GM19395 (cell line): ENCODE measurements around the gene PTBP1.
"Not testable (repeated sequence)": the region's sequence is repeated elsewhere in the genome, so short reads cannot be mapped to it uniquely, and the experiment has no call there.

ENCODE experiments used
- ATAC-seq: cut with Tn5 transposase; IDR thresholded peaks from one replicate; pipeline ENCODE4 v1.9.1; 2021; ENCODE audit warnings: mild to moderate bottlenecking, moderate library complexity; ENCODE audit not compliant: unreplicated experiment

PTBP1 gene

GRCh38 chr19:824885-825284 lies 27.6 kb downstream of the PTBP1 start:
- ATAC-seq = no peak

GRCh38 chr19:825897-826644 lies 28.8 kb downstream of the PTBP1 start:
- no peak for ATAC-seq

- no peak for ATAC-seq
Measured at GRCh38 chr19:827314-827709, 30.1 kb downstream of the PTBP1 start.

GRCh38 chr19:827710-828321 lies 30.6 kb downstream of the PTBP1 start, which contains the start of gene AZU1:
AZU1 (plus strand) TSS chr19:827837; CDS start chr19:827847, 10 bp downstream.
- no peak for ATAC-seq

GRCh38 chr19:829129-829758 lies 32.0 kb downstream of the PTBP1 start:
- no peak for ATAC-seq

- no peak for ATAC-seq
Measured at GRCh38 chr19:831407-832369, 34.4 kb downstream of the PTBP1 start.

- ATAC-seq = no peak
Measured at GRCh38 chr19:834216-834615, 37.0 kb downstream of the PTBP1 start.

GRCh38 chr19:835210-835810 lies 38.1 kb downstream of the PTBP1 start:
- no peak for ATAC-seq

GRCh38 chr19:840519-841206 lies 43.4 kb downstream of the PTBP1 start, which contains the start of gene PRTN3:
PRTN3 (plus strand) TSS chr19:840999; CDS start chr19:841009, 10 bp downstream.
- no peak for ATAC-seq

GRCh38 chr19:842802-843179 lies 45.5 kb downstream of the PTBP1 start:
- not testable (repeated sequence) for ATAC-seq

- ATAC-seq = no peak
Measured at GRCh38 chr19:843180-843835, 46.1 kb downstream of the PTBP1 start.

GRCh38 chr19:843836-844545 lies 46.7 kb downstream of the PTBP1 start:
- ATAC-seq = no peak

GRCh38 chr19:844546-844971 lies 47.3 kb downstream of the PTBP1 start:
- no peak for ATAC-seq

- no peak for ATAC-seq
Measured at GRCh38 chr19:845707-846521, 48.7 kb downstream of the PTBP1 start.

GRCh38 chr19:848386-848921 lies 51.2 kb downstream of the PTBP1 start:
- no peak for ATAC-seq

GRCh38 chr19:849195-849594 lies 51.9 kb downstream of the PTBP1 start:
- ATAC-seq = not testable (repeated sequence)

- no peak for ATAC-seq
Measured at GRCh38 chr19:850221-850978, 53.1 kb downstream of the PTBP1 start.
